T-cell (primary cell): ENCODE measurements around the gene GKN2. TPM values are rescaled to one million over a fixed set of nuclear protein-coding genes. Genes with fewer than 3 reads are reported as not detected.
"Not testable (repeated sequence)": the region's sequence is repeated elsewhere in the genome, so short reads cannot be mapped to it uniquely, and the experiment has no call there.

Experiments
- ATAC-seq, 4 experiments: fragments of 200-7000 bp in 3 of 4; fragments of 150-1000 bp in 1 of 4; cut with Tn5 transposase; replicated peaks in 1 of 4; 1 replicate in 3 of 4; 2 replicates in 1 of 4; pipeline ENCODE4 v1.10.0; 2021; ENCODE audit warnings: moderate library complexity in 3 of 4, mild to moderate bottlenecking in 2 of 4, moderate number of reproducible peaks in 1 of 4
- CTCF ChIA-PET, 2 donors: fragments of 300-600 bp; sonication (Branson Sonifier 250); formaldehyde crosslinking; loops; one replicate each; lab custom pipeline; 2022; ENCODE audit warnings: antibody characterized with exemption in 2 of 2; lab: Charles Lee
- POLR2A ChIA-PET, 2 donors: fragments of 300-600 bp; sonication (Branson Sonifier 250); formaldehyde crosslinking; loops; one replicate each; lab custom pipeline; 2022; ENCODE audit warnings: antibody characterized with exemption in 2 of 2; lab: Charles Lee
- DNase-seq, 35 experiments: peaks; one replicate each; pipeline versions ENCODE4 v3.0.0 to v3.0.0-alpha.2; 2013 to 2023
- H3K27ac ChIP-seq: one replicate; pipeline ENCODE4 v1.5.1; 2013; ENCODE audit warnings: low read length
- H3K27me3 ChIP-seq, 2 experiments: replicated peaks in 1 of 2; 1 replicate in 1 of 2; 2 replicates in 1 of 2; pipeline versions ENCODE4 v1.6.1 to v1.7.0; 2013; ENCODE audit warnings: low read length in 1 of 2, mixed read lengths in 1 of 2; ENCODE audit not compliant: control insufficient read depth in 2 of 2, insufficient read depth in 2 of 2; ENCODE audit errors: extremely low read depth in 1 of 2
- H3K36me3 ChIP-seq, 2 donors: 1 replicate in 1 of 2; 2 replicates in 1 of 2; pipeline versions ENCODE4 v1.6.1 to v1.7.0; 2013; ENCODE audit warnings: low read length in 1 of 2; ENCODE audit not compliant: control insufficient read depth in 2 of 2, insufficient read depth in 1 of 2; ENCODE audit errors: extremely low read depth in 1 of 2
- H3K4me1 ChIP-seq, 2 experiments: 1 replicate in 1 of 2; 2 replicates in 1 of 2; pipeline versions ENCODE4 v1.6.1 to v1.7.0; 2013; ENCODE audit warnings: low read length in 2 of 2, mixed read lengths in 1 of 2; ENCODE audit not compliant: insufficient read depth in 2 of 2, control insufficient read depth in 1 of 2; ENCODE audit errors: extremely low read depth in 1 of 2
- H3K4me3 ChIP-seq, 2 donors: 1 replicate in 1 of 2; 2 replicates in 1 of 2; pipeline versions ENCODE4 v1.5.1 to v1.7.0; 2013; ENCODE audit warnings: mild to moderate bottlenecking in 2 of 2, low read length in 1 of 2, moderate library complexity in 1 of 2; ENCODE audit not compliant: control insufficient read depth in 1 of 2; ENCODE audit errors: extremely low read depth in 1 of 2
- H3K9me3 ChIP-seq: 2 replicates; pipeline ENCODE4 v1.7.0; 2013
- H3K27ac Mint-ChIP-seq, 2 donors: one replicate each; pipeline ENCODE4 v1.8.0; 2020 to 2021; ENCODE audit warnings: mild to moderate bottlenecking in 2 of 2, mixed read lengths in 2 of 2
- H3K27me3 Mint-ChIP-seq, 2 donors: one replicate each; pipeline ENCODE4 v1.8.0; 2021 to 2022; ENCODE audit warnings: mixed read lengths in 2 of 2
- H3K36me3 Mint-ChIP-seq: one replicate; pipeline ENCODE4 v1.8.0; 2021; ENCODE audit warnings: mixed read lengths
- H3K4me1 Mint-ChIP-seq, 3 donors: one replicate each; pipeline ENCODE4 v1.8.0; 2020 to 2022; ENCODE audit warnings: mixed read lengths in 3 of 3, mild to moderate bottlenecking in 1 of 3
- H3K4me3 Mint-ChIP-seq, 3 donors: one replicate each; pipeline ENCODE4 v1.8.0; 2020 to 2022; ENCODE audit warnings: mild to moderate bottlenecking in 3 of 3, mixed read lengths in 3 of 3, moderate library complexity in 3 of 3
- H3K9me3 Mint-ChIP-seq, 3 donors: one replicate each; pipeline ENCODE4 v1.8.0; 2020 to 2022; ENCODE audit warnings: mixed read lengths in 3 of 3
- WGBS: methylation state at CpG from one replicate; pipeline ENCODE4 v1.1.5; 2013; ENCODE audit warnings: missing lambda C conversion rate; ENCODE audit not compliant: insufficient coverage; 5-methylcytosine and 5-hydroxymethylcytosine counted together
- total RNA-seq, 35 experiments: library from RNA in 6 of 35; stranded (reverse) in 6 of 35; fragments of 120-200 nt in 1 of 35; gene quantifications; one replicate each; pipeline versions ENCODE4 v1.2.1 to v1.2.4 and lab custom pipeline; 2013 to 2026

Gene GKN2
- total RNA-seq, 5 donors from 2014 or later (not counting 1 experiment from before 2014, with no cell fraction given), result not detected

- Histone ChIP-seq H3K9me3 (no peaks in the 10 kb centered on the region), H3K27ac (no peak overlapping the region), H3K36me3 (no peaks in the 10 kb centered on the region), H3K4me1 (no peaks in the 10 kb centered on the region), H3K4me3 (no peak overlapping the region), H3K27me3 (peaks cover 0 to 5% of the 10 kb centered on the region in 2 experiments)
- POLR2A ChIA-PET, result no interaction called here
- Mint-ChIP-seq H3K4me1 (no peaks in the 10 kb centered on the region), H3K27ac (no peak overlapping the region), H3K27me3 (peaks cover 5% of the 10 kb centered on the region in 2 donors), H3K4me3 (no peak overlapping the region), H3K36me3 (no peaks in the 10 kb centered on the region), H3K9me3 (no peaks in the 10 kb centered on the region)
- ATAC-seq (no peak), DNase-seq (no peak)
- WGBS, result 65% methylated on average over 4 of the region's 8 CpGs
- CTCF ChIA-PET, result no interaction called here
These were observed 17.2 kb upstream of the GKN2 start for GRCh38 chr2:68969736-68970490.

- Histone ChIP-seq H3K4me3 (no peak overlapping the region), H3K27ac (no peak overlapping the region), H3K9me3 (no peaks in the 10 kb centered on the region), H3K27me3 (peaks cover 0 to 5% of the 10 kb centered on the region in 2 experiments), H3K4me1 (no peaks in the 10 kb centered on the region), H3K36me3 (no peaks in the 10 kb centered on the region)
- no peak for ATAC-seq
- POLR2A ChIA-PET, result no interaction called here
- no peak overlapping the region for H3K4me3 Mint-ChIP-seq
- no peak for DNase-seq
- no peaks in the 10 kb centered on the region for H3K4me1 Mint-ChIP-seq
- H3K36me3 Mint-ChIP-seq, result no peaks in the 10 kb centered on the region
- no peaks in the 10 kb centered on the region for H3K9me3 Mint-ChIP-seq
- H3K27me3 Mint-ChIP-seq, result peaks cover 3 to 14% of the 10 kb centered on the region in 2 donors
- WGBS, result no CpG with 5 or more reads among the region's 1 CpG
- H3K27ac Mint-ChIP-seq, result no peak overlapping the region
- CTCF ChIA-PET, result no interaction called here
These were observed 15.5 kb upstream of the GKN2 start for GRCh38 chr2:68968221-68968620.

DNA sequence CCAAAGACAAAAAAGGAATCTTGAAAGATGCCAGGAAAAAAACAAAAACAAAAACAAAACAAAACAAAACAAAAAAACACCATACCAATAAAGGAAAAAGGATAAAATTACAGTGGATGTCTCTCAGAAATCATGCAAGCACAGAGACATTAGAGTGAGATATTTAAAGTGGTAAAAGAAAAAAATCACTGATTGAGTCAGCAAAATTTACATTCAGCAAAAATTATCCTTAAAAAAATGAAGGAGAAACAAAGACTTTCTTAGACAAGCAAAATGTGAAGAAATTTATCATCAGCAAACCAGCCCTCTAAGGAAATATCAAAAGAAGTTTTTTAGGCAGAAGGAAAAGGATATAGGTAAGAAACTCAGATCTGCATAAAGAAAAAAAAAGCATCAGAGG is 11.6 kb upstream of the GKN2 start:
- H3K4me3 Mint-ChIP-seq, result no peak overlapping the region
- Histone ChIP-seq H3K9me3 (no peaks in the 10 kb centered on the region), H3K36me3 (no peaks in the 10 kb centered on the region), H3K4me3 (no peak overlapping the region), H3K27ac (no peak overlapping the region), H3K4me1 (no peaks in the 10 kb centered on the region), H3K27me3 (peaks cover 0 to 9% of the 10 kb centered on the region in 2 experiments)
- H3K27ac Mint-ChIP-seq, result no peak overlapping the region
- ChIA-PET CTCF (no interaction called here), POLR2A (no interaction called here)
- no peak for DNase-seq
- no peaks in the 10 kb centered on the region for H3K4me1 Mint-ChIP-seq
- H3K36me3 Mint-ChIP-seq, result no peaks in the 10 kb centered on the region
- H3K27me3 Mint-ChIP-seq, result peaks cover 8 to 24% of the 10 kb centered on the region in 2 donors
- H3K9me3 Mint-ChIP-seq, result no peaks in the 10 kb centered on the region
- ATAC-seq, result no peak

DNA sequence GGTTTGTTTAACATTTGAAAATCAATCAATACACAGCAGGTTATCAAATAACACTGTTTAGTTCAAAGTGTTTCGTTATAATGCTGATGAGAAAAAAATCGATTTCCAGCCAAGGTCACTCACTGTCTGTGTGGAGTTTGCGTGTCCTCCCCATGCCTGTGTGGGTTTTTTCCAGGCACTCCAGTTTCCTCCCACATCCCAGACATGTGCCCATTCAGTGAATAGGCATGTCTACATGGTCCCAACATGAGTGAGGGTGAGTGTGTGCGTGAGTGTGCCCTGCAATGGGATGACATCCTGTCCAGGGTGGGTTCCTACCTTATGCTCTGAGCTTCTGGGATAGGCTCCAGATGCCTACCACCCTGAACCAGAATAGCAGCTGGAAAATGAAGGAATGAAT is 8.7 kb upstream of the GKN2 start:
- no peaks in the 10 kb centered on the region for H3K4me1 Mint-ChIP-seq
- ATAC-seq, result no peak
- H3K4me3 ChIP-seq, result no peak overlapping the region

GRCh38 chr2:68959001-68959400 is 6.3 kb upstream of the GKN2 start:
- no peaks in the 10 kb centered on the region for H3K36me3 Mint-ChIP-seq
- no peak overlapping the region for H3K4me3 Mint-ChIP-seq
- Histone ChIP-seq H3K36me3 (no peaks in the 10 kb centered on the region), H3K27me3 (peaks cover 0 to 7% of the 10 kb centered on the region in 2 experiments), H3K27ac (no peak overlapping the region), H3K4me3 (no peak overlapping the region), H3K9me3 (no peaks in the 10 kb centered on the region), H3K4me1 (no peaks in the 10 kb centered on the region)
- ChIA-PET CTCF (no interaction called here), POLR2A (no interaction called here)
- H3K4me1 Mint-ChIP-seq, result no peaks in the 10 kb centered on the region
- DNase-seq (no peak), ATAC-seq (no peak)
- H3K9me3 Mint-ChIP-seq, result peaks cover 0 to 5% (median 4%) of the 10 kb centered on the region in 3 donors
- H3K27me3 Mint-ChIP-seq, result peaks cover 15 to 23% of the 10 kb centered on the region in 2 donors
- WGBS, result no CpG with 5 or more reads among the region's 1 CpG
- no peak overlapping the region for H3K27ac Mint-ChIP-seq

More for the DNA sequence above, 8.7 kb upstream of the GKN2 start:
- peaks cover 0 to 9% of the 10 kb centered on the region in 2 experiments for H3K27me3 ChIP-seq
- ChIA-PET CTCF (no interaction called here), POLR2A (no interaction called here)
- no peaks in the 10 kb centered on the region for H3K9me3 Mint-ChIP-seq
- H3K9me3 ChIP-seq, result no peaks in the 10 kb centered on the region
- H3K27me3 Mint-ChIP-seq, result peaks cover 13 to 28% of the 10 kb centered on the region in 2 donors
- DNase-seq, result no peak
- H3K27ac Mint-ChIP-seq, result no peak overlapping the region
- no peaks in the 10 kb centered on the region for H3K4me1 ChIP-seq
- no peak overlapping the region for H3K4me3 Mint-ChIP-seq
- WGBS, result no CpG with 5 or more reads among the region's 4 CpGs
- H3K27ac ChIP-seq, result no peak overlapping the region
- H3K36me3 ChIP-seq, result no peaks in the 10 kb centered on the region
- H3K36me3 Mint-ChIP-seq, result no peaks in the 10 kb centered on the region

DNA sequence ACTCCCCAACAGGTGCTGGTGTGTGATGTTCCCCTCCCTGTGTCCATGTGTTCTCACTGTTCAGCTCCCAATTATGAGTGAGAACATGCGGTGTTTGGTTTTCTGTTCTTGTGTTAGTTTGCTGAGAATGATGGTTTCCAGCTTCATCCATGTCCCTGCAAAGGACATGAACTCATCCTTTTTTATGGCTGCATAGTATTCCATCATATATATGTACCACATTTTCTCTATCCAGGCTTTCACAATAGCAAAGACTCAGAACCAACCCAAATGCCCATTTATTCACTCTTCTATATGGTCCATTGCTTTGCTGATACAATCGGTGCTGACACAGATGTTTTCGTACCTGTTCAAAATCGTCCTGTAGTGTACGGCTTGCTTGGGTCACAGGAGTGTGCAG is 2.7 kb upstream of the GKN2 start:
- H3K27ac Mint-ChIP-seq, H3K27me3 ChIP-seq, H3K36me3 ChIP-seq, H3K9me3 Mint-ChIP-seq, H3K4me3 ChIP-seq, H3K9me3 ChIP-seq, H3K27ac ChIP-seq, H3K4me1 Mint-ChIP-seq, POLR2A ChIA-PET, H3K36me3 Mint-ChIP-seq, ATAC-seq, H3K4me1 ChIP-seq, CTCF ChIA-PET, DNase-seq, H3K4me3 Mint-ChIP-seq: not testable (repeated sequence)
- H3K27me3 Mint-ChIP-seq, result peaks cover 7 to 11% of the 10 kb centered on the region in 2 donors
- WGBS, result 100% methylated on average over 2 of the region's 5 CpGs
